ENCODE data around the gene CD79B. TPM values are rescaled to one million over a fixed set of nuclear protein-coding genes. Genes with fewer than 3 reads are reported as not detected.

CD79B gene
- total and polyA plus RNA-seq, 2 of the 13 experiments (the other 11 are each of a cell fraction or from before 2014, with no cell fraction given): not detected

- no peak for TF ChIP-seq ZNF850 (CRISPR knock-in tag; conservative IDR thresholded peaks at IDR 0.05)
- TF ChIP-seq KLF11 (CRISPR knock-in tag; IDR thresholded peaks at IDR 0.05): no peak
- no peak for TF ChIP-seq THAP8 (CRISPR knock-in tag; IDR thresholded peaks at IDR 0.05; ENCODE audit: borderline replicate concordance)
- no peak for TF ChIP-seq ZBTB46 (CRISPR knock-in tag; IDR thresholded peaks at IDR 0.05; ENCODE audit: borderline replicate concordance)
- TF ChIP-seq EHMT2 (IDR thresholded peaks at IDR 0.05; ENCODE audit: borderline replicate concordance, low read depth, low read length): no peak
- no peak for TF ChIP-seq MEIS2 (CRISPR knock-in tag; IDR thresholded peaks at IDR 0.05)
- TF ChIP-seq HNF1A (IDR thresholded peaks at IDR 0.05; ENCODE audit: low read depth): no peak
- no peak for TF ChIP-seq HNF1A (CRISPR knock-in tag; IDR thresholded peaks at IDR 0.05; ENCODE audit: borderline replicate concordance)
- no peak for TF ChIP-seq ZNF589 (CRISPR knock-in tag; conservative IDR thresholded peaks at IDR 0.05)
- TF ChIP-seq SMYD3 (CRISPR knock-in tag; IDR thresholded peaks at IDR 0.05): no peak
- TF ChIP-seq SOX13 (IDR thresholded peaks at IDR 0.05): no peak
- peak in 1 of 2 experiments; percentile 43; a peak in 1 of 4 replicates for TF ChIP-seq SOX13 (CRISPR knock-in tag; conservative IDR thresholded peaks at IDR 0.05 in 1 of 2, IDR thresholded peaks at IDR 0.05 in 1 of 2)
- TF ChIP-seq PHF8 (CRISPR knock-in tag; IDR thresholded peaks at IDR 0.05): no peak
- TF ChIP-seq, protein P1, sequence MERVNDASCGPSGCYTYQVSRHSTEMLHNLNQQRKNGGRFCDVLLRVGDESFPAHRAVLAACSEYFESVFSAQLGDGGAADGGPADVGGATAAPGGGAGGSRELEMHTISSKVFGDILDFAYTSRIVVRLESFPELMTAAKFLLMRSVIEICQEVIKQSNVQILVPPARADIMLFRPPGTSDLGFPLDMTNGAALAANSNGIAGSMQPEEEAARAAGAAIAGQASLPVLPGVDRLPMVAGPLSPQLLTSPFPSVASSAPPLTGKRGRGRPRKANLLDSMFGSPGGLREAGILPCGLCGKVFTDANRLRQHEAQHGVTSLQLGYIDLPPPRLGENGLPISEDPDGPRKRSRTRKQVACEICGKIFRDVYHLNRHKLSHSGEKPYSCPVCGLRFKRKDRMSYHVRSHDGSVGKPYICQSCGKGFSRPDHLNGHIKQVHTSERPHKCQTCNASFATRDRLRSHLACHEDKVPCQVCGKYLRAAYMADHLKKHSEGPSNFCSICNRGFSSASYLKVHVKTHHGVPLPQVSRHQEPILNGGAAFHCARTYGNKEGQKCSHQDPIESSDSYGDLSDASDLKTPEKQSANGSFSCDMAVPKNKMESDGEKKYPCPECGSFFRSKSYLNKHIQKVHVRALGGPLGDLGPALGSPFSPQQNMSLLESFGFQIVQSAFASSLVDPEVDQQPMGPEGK (CRISPR knock-in tag; IDR thresholded peaks at IDR 0.05): peak; percentile 9; the same call in 1 of the 2 replicates
- TF ChIP-seq IKZF4 (CRISPR knock-in tag; IDR thresholded peaks at IDR 0.05; ENCODE audit: borderline replicate concordance, low read depth, not compliant biosample characterization): peak; percentile 38
- TF ChIP-seq MED13 (CRISPR knock-in tag; IDR thresholded peaks at IDR 0.05): no peak
- TF ChIP-seq ZNF784 (CRISPR knock-in tag; IDR thresholded peaks at IDR 0.05; ENCODE audit: borderline replicate concordance): 0 out of 2 replicates have a peak, but pooled peaks have one; percentile 57
- peak; percentile 50 for TF ChIP-seq SKI (IDR thresholded peaks at IDR 0.05; ENCODE audit: partially characterized antibody)
- TF ChIP-seq U2AF1 (optimal IDR thresholded peaks at IDR 0.05; ENCODE audit: low read depth, low read length): no peak
- TF ChIP-seq ZNF350 (CRISPR knock-in tag; IDR thresholded peaks at IDR 0.05; ENCODE audit: borderline replicate concordance, low read depth): no peak
- TF ChIP-seq HNF4A (CRISPR knock-in tag; IDR thresholded peaks at IDR 0.05): no peak
Observed at GRCh38 chr17:63962298-63962744, 30.2 kb upstream of the CD79B start (continued).
